ENCODE measurements around the gene RPS18.
A peak's percentile ranks its signal among the peaks of the same experiment; 100 is the strongest.
"Not testable (repeated sequence)": the region's sequence is repeated elsewhere in the genome, so short reads cannot be mapped to it uniquely, and the experiment has no call there.

RPS18 gene

GRCh38 chr6:33251395-33252012 is 20.4 kb upstream of the RPS18 start:
- H3K4me3 ChIP-seq (replicated peaks; ENCODE audit: low read depth, low read length), result no peak overlapping the region
- DNase-seq (ENCODE audit: extremely low read depth, low read depth), result no peak
- TF ChIP-seq CTCF (IDR thresholded peaks at IDR 0.05; ENCODE audit: low read depth, low read length, missing control alignments), result no peak

DNA sequence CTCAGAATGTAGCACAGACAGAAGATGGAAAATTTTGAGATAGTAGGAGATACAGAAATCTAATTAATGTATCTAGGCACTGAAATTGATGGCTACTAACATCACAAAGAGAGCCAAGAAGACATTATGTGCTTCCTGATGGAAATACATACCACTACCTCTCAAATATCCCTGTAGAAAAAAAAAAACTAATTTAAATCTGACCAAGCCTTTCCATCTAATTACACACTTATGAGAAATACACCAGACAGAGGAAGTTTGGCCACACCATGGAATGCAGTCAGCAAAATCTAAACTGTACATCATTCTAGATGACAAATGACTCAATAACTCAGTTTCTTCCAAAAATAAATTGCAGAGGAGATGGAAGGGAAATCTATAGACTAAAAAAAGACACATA is 19.1 kb upstream of the RPS18 start:
- DNase-seq (ENCODE audit: extremely low read depth, low read depth), result no peak
- H3K4me3 ChIP-seq (replicated peaks; ENCODE audit: low read depth, low read length), result no peak overlapping the region
- no peak for TF ChIP-seq CTCF (IDR thresholded peaks at IDR 0.05; ENCODE audit: low read depth, low read length, missing control alignments)

DNA sequence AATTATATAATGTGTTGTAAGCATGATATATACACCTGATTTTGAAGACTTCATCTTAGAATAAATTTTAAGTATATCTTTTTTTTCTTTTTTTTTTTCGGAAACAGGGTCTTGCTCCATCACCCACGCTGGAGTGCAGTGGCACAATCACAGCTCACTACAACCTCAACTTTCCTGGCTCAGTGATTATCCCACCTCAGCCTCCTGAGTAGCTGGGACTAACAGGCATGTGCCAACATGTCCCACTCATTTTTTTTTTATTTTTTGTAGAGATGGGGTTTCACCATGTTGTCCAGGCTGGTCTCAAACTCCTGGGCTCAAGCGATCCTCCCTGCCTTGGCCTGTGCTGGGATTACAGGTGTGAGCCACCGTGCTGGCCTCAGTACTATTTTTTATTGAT is 17.3 kb upstream of the RPS18 start:
- no peak for DNase-seq (ENCODE audit: extremely low read depth, low read depth)
- no peak for TF ChIP-seq CTCF (IDR thresholded peaks at IDR 0.05; ENCODE audit: low read depth, low read length, missing control alignments)
- no peak overlapping the region for H3K4me3 ChIP-seq (replicated peaks; ENCODE audit: low read depth, low read length)

DNA sequence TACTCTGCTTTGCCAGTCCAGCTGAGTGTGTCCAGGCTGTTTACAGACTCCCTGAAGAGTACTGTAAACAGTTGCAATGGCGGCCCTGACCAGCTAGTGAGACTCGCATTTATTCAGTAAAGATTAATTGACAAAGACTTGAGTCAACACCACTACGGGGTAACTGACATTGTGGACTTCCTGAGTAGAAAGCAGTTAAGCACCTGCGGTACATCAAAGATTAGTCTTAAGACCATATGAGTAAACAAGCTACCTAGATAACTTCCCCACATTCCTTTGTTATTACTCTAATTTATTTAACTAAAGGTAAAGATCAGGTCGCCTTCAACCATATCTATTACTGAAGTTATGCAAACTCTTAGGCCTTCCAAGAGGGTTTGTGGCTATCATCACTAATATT is 12.8 kb upstream of the RPS18 start:
- no peak for TF ChIP-seq CTCF (IDR thresholded peaks at IDR 0.05; ENCODE audit: low read depth, low read length, missing control alignments)
- no peak overlapping the region for H3K4me3 ChIP-seq (replicated peaks; ENCODE audit: low read depth, low read length)
- no peak for DNase-seq (ENCODE audit: extremely low read depth, low read depth)

DNA sequence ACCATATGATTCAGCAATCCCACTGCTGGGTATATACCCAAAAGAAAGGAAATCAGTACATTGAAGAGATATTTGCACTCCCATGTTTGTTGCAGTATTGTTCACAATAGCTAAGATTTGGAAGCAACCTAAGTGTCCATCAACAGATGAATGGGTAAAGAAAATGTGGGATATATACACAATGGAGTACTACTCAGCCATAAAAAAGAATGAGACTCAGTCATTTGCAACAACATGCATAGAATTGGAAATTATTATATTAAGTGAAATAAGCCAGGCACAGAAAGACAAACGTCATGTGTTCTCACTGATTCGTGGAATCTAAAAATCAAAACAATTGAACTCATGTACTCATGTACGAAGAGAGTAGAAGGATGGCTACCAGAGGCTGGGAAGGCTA is 9.4 kb upstream of the RPS18 start:
- H3K4me3 ChIP-seq (replicated peaks; ENCODE audit: low read depth, low read length); DNase-seq (ENCODE audit: extremely low read depth, low read depth): not testable (repeated sequence)

GRCh38 chr6:33264015-33264414 is 7.9 kb upstream of the RPS18 start:
- no peak for TF ChIP-seq CTCF (IDR thresholded peaks at IDR 0.05; ENCODE audit: low read depth, low read length, missing control alignments)
- no peak for DNase-seq (ENCODE audit: extremely low read depth, low read depth)
- H3K4me3 ChIP-seq (replicated peaks; ENCODE audit: low read depth, low read length), result no peak overlapping the region

DNA sequence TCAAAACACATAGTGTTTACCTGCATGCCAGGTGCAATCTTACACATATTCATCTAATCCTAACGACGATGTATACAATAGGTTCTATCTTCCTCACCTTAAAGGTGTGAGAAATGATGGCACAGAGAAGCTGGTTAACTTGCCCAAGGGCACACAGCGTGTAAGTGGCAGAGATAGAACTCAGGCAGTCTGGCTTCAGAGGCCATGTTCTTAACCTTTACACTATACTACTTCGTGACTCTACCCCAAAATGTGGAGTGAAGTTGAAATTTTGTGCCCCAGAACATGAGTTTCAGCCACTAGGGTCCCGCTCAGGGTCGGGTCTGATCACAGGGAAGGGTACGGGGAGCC is 783 bp upstream of the RPS18 start:
- peak overlapping the region; percentile 87 for H3K4me3 ChIP-seq (replicated peaks; ENCODE audit: low read depth, low read length)
- DNase-seq (ENCODE audit: extremely low read depth, low read depth), result no peak
- TF ChIP-seq CTCF (IDR thresholded peaks at IDR 0.05; ENCODE audit: low read depth, low read length, missing control alignments), result no peak
